HepG2 (cell line): ENCODE measurements around the gene KLK7.

ENCODE experiments used
- CREBL2 ChIP-seq: sonication (generic); formaldehyde crosslinking; IDR thresholded peaks from 2 replicates; pipeline ENCODE4 v1.8.1; 2023; ENCODE audit warnings: missing genetic modification reagents, mild to moderate bottlenecking, borderline replicate concordance
- SNAPC2 ChIP-seq: sonication (generic); formaldehyde crosslinking; IDR thresholded peaks from 2 replicates; pipeline ENCODE4 v1.8.1; 2022; ENCODE audit warnings: mild to moderate bottlenecking, missing genetic modification reagents
- TFDP2 ChIP-seq: sonication (generic); formaldehyde crosslinking; IDR thresholded peaks from 2 replicates; pipeline ENCODE4 v1.4.0; 2020; ENCODE audit warnings: missing genetic modification reagents
- U2AF2 ChIP-seq: fragments of 200-400 bp; formaldehyde crosslinking; IDR thresholded peaks from 2 replicates; pipeline ENCODE4 v1.6.1; 2017; ENCODE audit warnings: low read depth, mild to moderate bottlenecking, low read length
- ZNF496 ChIP-seq: sonication (generic); formaldehyde crosslinking; IDR thresholded peaks from 2 replicates; pipeline ENCODE4 v1.8.1; 2023; ENCODE audit warnings: mild to moderate bottlenecking, moderate library complexity, missing genetic modification reagents; ENCODE audit not compliant: insufficient replicate concordance
- TF ChIP-seq, protein P1 (sequence below): sonication (generic); formaldehyde crosslinking; IDR thresholded peaks from 2 replicates; pipeline ENCODE4 v1.5.0; 2020; ENCODE audit warnings: mild to moderate bottlenecking, missing genetic modification reagents, moderate library complexity

DNA sequence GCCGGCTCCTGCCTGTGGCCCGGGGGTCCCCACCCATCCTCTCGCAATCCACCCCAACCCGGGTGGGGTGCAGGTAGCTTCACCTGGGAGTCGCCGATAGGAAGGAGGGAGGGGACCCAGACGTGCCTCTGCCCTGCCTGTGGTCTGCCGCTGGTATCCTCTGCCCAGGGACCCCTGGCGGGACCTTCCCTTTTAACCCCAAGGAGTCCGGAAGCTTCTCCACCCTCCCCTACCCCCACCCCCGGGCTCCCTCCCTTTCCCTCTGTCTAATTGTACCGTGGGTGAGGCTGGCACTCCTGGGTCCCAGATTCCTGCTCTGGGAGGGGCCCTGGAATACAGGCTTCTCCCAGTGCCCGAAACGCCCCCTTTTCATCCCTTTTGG is 35.8 kb upstream of the KLK7 start, which contains the start of gene KLK10:
- TF ChIP-seq SNAPC2: no peak
- TF ChIP-seq ZNF496 (CRISPR knock-in tag): no peak
- no peak for TF ChIP-seq CREBL2 (CRISPR knock-in tag)
- TF ChIP-seq, protein P1, sequence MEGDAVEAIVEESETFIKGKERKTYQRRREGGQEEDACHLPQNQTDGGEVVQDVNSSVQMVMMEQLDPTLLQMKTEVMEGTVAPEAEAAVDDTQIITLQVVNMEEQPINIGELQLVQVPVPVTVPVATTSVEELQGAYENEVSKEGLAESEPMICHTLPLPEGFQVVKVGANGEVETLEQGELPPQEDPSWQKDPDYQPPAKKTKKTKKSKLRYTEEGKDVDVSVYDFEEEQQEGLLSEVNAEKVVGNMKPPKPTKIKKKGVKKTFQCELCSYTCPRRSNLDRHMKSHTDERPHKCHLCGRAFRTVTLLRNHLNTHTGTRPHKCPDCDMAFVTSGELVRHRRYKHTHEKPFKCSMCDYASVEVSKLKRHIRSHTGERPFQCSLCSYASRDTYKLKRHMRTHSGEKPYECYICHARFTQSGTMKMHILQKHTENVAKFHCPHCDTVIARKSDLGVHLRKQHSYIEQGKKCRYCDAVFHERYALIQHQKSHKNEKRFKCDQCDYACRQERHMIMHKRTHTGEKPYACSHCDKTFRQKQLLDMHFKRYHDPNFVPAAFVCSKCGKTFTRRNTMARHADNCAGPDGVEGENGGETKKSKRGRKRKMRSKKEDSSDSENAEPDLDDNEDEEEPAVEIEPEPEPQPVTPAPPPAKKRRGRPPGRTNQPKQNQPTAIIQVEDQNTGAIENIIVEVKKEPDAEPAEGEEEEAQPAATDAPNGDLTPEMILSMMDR (CRISPR knock-in tag): no peak
- no peak for TF ChIP-seq TFDP2
- no peak for TF ChIP-seq U2AF2
